ENCODE measurements around the gene ATG4D. TPM values are rescaled to one million over a fixed set of nuclear protein-coding genes. Genes with fewer than 3 reads are reported as not detected.
A peak's percentile ranks its signal among the peaks of the same experiment; 100 is the strongest.

The ATG4D gene
- total RNA-seq, 1 experiment from 2014 or later: 59.4 TPM

- Mint-ChIP-seq H3K9me3 (peaks cover 7% of the 10 kb centered on the region; the same call in 1 of the 2 replicates), H3K27ac (peak within 1 kb of the TSS; percentile 69)
- ATAC-seq: peak; percentile 91
- no peak for TF ChIP-seq ATF6 (CRISPR knock-in tag; IDR thresholded peaks at IDR 0.05)
- no peak for TF ChIP-seq ZMAT4 (CRISPR knock-in tag; IDR thresholded peaks at IDR 0.05)
- TF ChIP-seq ZSCAN18 (CRISPR knock-in tag; IDR thresholded peaks at IDR 0.05): no peak
- TF ChIP-seq, protein P1, sequence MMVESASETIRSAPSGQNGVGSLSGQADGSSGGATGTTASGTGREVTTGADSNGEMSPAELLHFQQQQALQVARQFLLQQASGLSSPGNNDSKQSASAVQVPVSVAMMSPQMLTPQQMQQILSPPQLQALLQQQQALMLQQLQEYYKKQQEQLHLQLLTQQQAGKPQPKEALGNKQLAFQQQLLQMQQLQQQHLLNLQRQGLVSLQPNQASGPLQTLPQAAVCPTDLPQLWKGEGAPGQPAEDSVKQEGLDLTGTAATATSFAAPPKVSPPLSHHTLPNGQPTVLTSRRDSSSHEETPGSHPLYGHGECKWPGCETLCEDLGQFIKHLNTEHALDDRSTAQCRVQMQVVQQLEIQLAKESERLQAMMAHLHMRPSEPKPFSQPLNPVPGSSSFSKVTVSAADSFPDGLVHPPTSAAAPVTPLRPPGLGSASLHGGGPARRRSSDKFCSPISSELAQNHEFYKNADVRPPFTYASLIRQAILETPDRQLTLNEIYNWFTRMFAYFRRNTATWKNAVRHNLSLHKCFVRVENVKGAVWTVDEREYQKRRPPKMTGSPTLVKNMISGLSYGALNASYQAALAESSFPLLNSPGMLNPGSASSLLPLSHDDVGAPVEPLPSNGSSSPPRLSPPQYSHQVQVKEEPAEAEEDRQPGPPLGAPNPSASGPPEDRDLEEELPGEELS (CRISPR knock-in tag; IDR thresholded peaks at IDR 0.05): peak; percentile 85; the same call in 1 of the 2 replicates
- TF ChIP-seq, protein P2, sequence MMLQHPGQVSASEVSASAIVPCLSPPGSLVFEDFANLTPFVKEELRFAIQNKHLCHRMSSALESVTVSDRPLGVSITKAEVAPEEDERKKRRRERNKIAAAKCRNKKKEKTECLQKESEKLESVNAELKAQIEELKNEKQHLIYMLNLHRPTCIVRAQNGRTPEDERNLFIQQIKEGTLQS (CRISPR knock-in tag; conservative IDR thresholded peaks at IDR 0.05): no peak
- TF ChIP-seq, protein P3, sequence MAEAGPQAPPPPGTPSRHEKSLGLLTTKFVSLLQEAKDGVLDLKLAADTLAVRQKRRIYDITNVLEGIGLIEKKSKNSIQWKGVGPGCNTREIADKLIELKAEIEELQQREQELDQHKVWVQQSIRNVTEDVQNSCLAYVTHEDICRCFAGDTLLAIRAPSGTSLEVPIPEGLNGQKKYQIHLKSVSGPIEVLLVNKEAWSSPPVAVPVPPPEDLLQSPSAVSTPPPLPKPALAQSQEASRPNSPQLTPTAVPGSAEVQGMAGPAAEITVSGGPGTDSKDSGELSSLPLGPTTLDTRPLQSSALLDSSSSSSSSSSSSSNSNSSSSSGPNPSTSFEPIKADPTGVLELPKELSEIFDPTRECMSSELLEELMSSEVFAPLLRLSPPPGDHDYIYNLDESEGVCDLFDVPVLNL (CRISPR knock-in tag; IDR thresholded peaks at IDR 0.05; ENCODE audit: borderline replicate concordance, low read depth): no peak
- TF ChIP-seq FOXK1 (CRISPR knock-in tag; IDR thresholded peaks at IDR 0.05): peak; percentile 60; the same call in 1 of the 2 replicates
- no peak for TF ChIP-seq NFYB (CRISPR knock-in tag; conservative IDR thresholded peaks at IDR 0.05; ENCODE audit: low read depth)
- 0 out of 2 replicates have a peak, but pooled peaks have one; percentile 42 for TF ChIP-seq USF1 (CRISPR knock-in tag; IDR thresholded peaks at IDR 0.05)
- no peak for TF ChIP-seq SMAD4 (CRISPR knock-in tag; IDR thresholded peaks at IDR 0.05)
- peak; percentile 35; the same call in 1 of the 2 replicates for TF ChIP-seq USF2 (CRISPR knock-in tag; IDR thresholded peaks at IDR 0.05)
- TF ChIP-seq MYBL2 (CRISPR knock-in tag; IDR thresholded peaks at IDR 0.05): 0 out of 2 replicates have a peak, but pooled peaks have one; percentile 38
- TF ChIP-seq ETV6 (CRISPR knock-in tag; IDR thresholded peaks at IDR 0.05): peak; percentile 91
- TF ChIP-seq AFF4 (CRISPR knock-in tag; IDR thresholded peaks at IDR 0.05; ENCODE audit: borderline replicate concordance): no peak
- TF ChIP-seq MAX (CRISPR knock-in tag; IDR thresholded peaks at IDR 0.05): peak; percentile 86
- no peak for TF ChIP-seq CTCF (IDR thresholded peaks at IDR 0.05)
- TF ChIP-seq ATF1 (CRISPR knock-in tag; IDR thresholded peaks at IDR 0.05): no peak
- peak; percentile 65; the same call in 1 of the 2 replicates for TF ChIP-seq TP53 (CRISPR knock-in tag; IDR thresholded peaks at IDR 0.05)
- TF ChIP-seq ZNF138 (CRISPR knock-in tag; conservative IDR thresholded peaks at IDR 0.05): 0 out of 2 replicates have a peak, but pooled peaks have one; percentile 21
- TF ChIP-seq SOX15 (CRISPR knock-in tag; IDR thresholded peaks at IDR 0.05): no peak
Observed at GRCh38 chr19:10587022-10587838, 43.5 kb downstream of the ATG4D start, which contains the start of gene AP1M2. Gene AP1M2, minus strand, starts transcription at chr19:10587312. Its CDS starts 81 bp downstream, at chr19:10587231.

More at GRCh38 chr19:10587022-10587838, 43.5 kb downstream of the ATG4D start, which contains the start of gene AP1M2:
- H3K36me3 Mint-ChIP-seq: peaks cover 16% of the 10 kb centered on the region; the same call in 1 of the 2 replicates
- H3K4me3 Mint-ChIP-seq: peak within 1 kb of the TSS; percentile 90
- ChIA-PET POLR2A (no interaction called here), CTCF (interaction anchor here (0.9 to 2.2 kb wide), 4 partner anchors 11 to 112 kb away, joined by 3 to 10 read pairs (median 5); no protein-coding TSS in a partner anchor)
- peaks cover 7% of the 10 kb centered on the region for H3K27me3 Mint-ChIP-seq (ENCODE audit: low read depth)
- DNase-seq (ENCODE audit: low spot score): peak; percentile 81
- peaks cover 13% of the 10 kb centered on the region for H3K4me1 Mint-ChIP-seq
